Femur (tissue), 1 donor: ENCODE measurements around the gene S100A4.

Source experiments
- DNase-seq: peaks from one replicate; pipeline ENCODE4 v3.0.0-alpha.2; 2017

The S100A4 gene

GRCh38 chr1:153506386-153506785, 39.2 kb downstream of the S100A4 start:
- no peak for DNase-seq

- DNase-seq, result no peak
Observed at GRCh38 chr1:153505576-153505975, 40.0 kb downstream of the S100A4 start.

DNA sequence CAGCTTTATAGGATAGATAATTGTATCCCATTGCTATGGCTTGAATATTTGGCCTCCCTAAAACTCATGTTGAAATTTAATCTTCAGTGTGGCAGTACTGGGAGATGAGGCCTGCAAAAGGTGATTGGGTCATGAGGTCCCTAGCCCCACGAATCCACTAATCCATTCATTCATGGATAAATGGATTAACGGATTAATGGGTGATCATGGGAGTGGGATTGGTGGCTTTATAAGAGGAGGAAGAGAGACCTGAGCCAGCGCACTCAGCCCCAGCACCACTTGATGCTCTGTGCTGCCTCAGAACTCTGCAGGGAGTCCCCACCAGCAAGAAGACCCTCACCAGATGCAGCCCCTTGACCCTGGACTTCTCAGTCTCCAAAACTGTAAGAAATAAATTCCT, 41.8 kb downstream of the S100A4 start:
- DNase-seq, result no peak

- DNase-seq, result no peak
Observed at GRCh38 chr1:153498746-153499145, 46.9 kb downstream of the S100A4 start.

DNA sequence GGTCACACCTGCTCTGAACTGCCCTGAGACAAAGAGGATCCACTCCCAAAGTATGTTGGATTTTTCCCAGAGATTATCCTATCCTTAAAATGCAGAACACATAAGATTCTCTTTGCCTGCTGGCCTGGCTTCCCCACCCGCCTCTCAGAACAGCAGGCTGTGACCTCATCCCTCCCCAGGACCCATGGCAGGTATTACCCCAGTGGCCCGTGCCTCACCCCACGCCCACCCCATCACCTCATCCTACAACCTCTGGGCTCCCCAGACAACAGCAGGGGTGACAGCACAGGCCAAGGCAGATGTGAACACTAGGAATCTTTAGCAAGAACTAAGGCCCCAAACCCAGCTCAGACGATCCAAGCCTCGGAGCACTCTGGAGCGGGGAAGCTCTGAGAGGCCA, 50.1 kb downstream of the S100A4 start:
- no peak for DNase-seq

- peak; percentile 85 for DNase-seq
Observed at GRCh38 chr1:153494976-153495535, 50.5 kb downstream of the S100A4 start.
